ENCODE results near the gene LILRA6. TPM values are rescaled to one million over a fixed set of nuclear protein-coding genes. Genes with fewer than 3 reads are reported as not detected.
"Not testable (repeated sequence)": the region's sequence is repeated elsewhere in the genome, so short reads cannot be mapped to it uniquely, and the experiment has no call there.

The LILRA6 gene
- polyA plus RNA-seq, 1 donor: 1.2 TPM

GRCh38 chr19:54207983-54208783 lies 34.4 kb downstream of the LILRA6 start:
- peak; percentile 62 for DNase-seq (ENCODE audit: low read depth)

- DNase-seq (ENCODE audit: low read depth): no peak
Measured at GRCh38 chr19:54207676-54207982, 35.0 kb downstream of the LILRA6 start.

GRCh38 chr19:54207193-54207592 lies 35.4 kb downstream of the LILRA6 start:
- not testable (repeated sequence) for DNase-seq (ENCODE audit: low read depth)

- no peak for DNase-seq (ENCODE audit: low read depth)
Measured at GRCh38 chr19:54206831-54207177, 35.8 kb downstream of the LILRA6 start.

- DNase-seq (ENCODE audit: low read depth): no peak
Measured at GRCh38 chr19:54206030-54206830, 36.4 kb downstream of the LILRA6 start.

GRCh38 chr19:54204767-54205468 lies 37.7 kb downstream of the LILRA6 start:
- no peak for DNase-seq (ENCODE audit: low read depth)

GRCh38 chr19:54203151-54203611 lies 39.4 kb downstream of the LILRA6 start:
- DNase-seq (ENCODE audit: low read depth): no peak

- DNase-seq (ENCODE audit: low read depth): no peak
Measured at GRCh38 chr19:54201980-54202379, 40.6 kb downstream of the LILRA6 start.

- no peak for DNase-seq (ENCODE audit: low read depth)
Measured at GRCh38 chr19:54201172-54201701, 41.4 kb downstream of the LILRA6 start.

- no peak for DNase-seq (ENCODE audit: low read depth)
Measured at GRCh38 chr19:54199401-54199800, 43.2 kb downstream of the LILRA6 start.

GRCh38 chr19:54197121-54197520 lies 45.5 kb downstream of the LILRA6 start:
- DNase-seq (ENCODE audit: low read depth): no peak

- DNase-seq (ENCODE audit: low read depth): no peak
Measured at GRCh38 chr19:54196536-54196935, 46.1 kb downstream of the LILRA6 start.

GRCh38 chr19:54194463-54194862 lies 48.1 kb downstream of the LILRA6 start:
- DNase-seq (ENCODE audit: low read depth): not testable (repeated sequence)

GRCh38 chr19:54193011-54193410 lies 49.6 kb downstream of the LILRA6 start:
- DNase-seq (ENCODE audit: low read depth): no peak

- no peak for DNase-seq (ENCODE audit: low read depth)
Measured at GRCh38 chr19:54191811-54192453, 50.7 kb downstream of the LILRA6 start.

- peak; percentile 63 for DNase-seq (ENCODE audit: low read depth)
Measured at GRCh38 chr19:54191011-54191810, 51.4 kb downstream of the LILRA6 start, which contains the start of gene TSEN34. Gene TSEN34 (plus strand): TSS chr19:54191308. CDS start chr19:54191365, 57 bp downstream.

GRCh38 chr19:54190503-54191010 lies 52.0 kb downstream of the LILRA6 start:
- peak; percentile 99 for DNase-seq (ENCODE audit: low read depth)

- DNase-seq (ENCODE audit: low read depth): peak; percentile 100
Measured at GRCh38 chr19:54189735-54190502, 52.7 kb downstream of the LILRA6 start.

- DNase-seq (ENCODE audit: low read depth): no peak
Measured at GRCh38 chr19:54189145-54189734, 53.4 kb downstream of the LILRA6 start, which contains the start of gene MBOAT7. Gene MBOAT7 (minus strand): TSS chr19:54189580. CDS start chr19:54188508, 1,072 bp downstream.

Data from forelimb muscle (tissue), 1 donor.